Measurements from ENCODE around the gene MCUB. TPM values are rescaled to one million over a fixed set of nuclear protein-coding genes. Genes with fewer than 3 reads are reported as not detected.
A peak's percentile ranks its signal among the peaks of the same experiment; 100 is the strongest.
"Not testable (repeated sequence)": the region's sequence is repeated elsewhere in the genome, so short reads cannot be mapped to it uniquely, and the experiment has no call there.

MCUB gene
- polyA plus RNA-seq, 1 donor, result 10.7 TPM

DNA sequence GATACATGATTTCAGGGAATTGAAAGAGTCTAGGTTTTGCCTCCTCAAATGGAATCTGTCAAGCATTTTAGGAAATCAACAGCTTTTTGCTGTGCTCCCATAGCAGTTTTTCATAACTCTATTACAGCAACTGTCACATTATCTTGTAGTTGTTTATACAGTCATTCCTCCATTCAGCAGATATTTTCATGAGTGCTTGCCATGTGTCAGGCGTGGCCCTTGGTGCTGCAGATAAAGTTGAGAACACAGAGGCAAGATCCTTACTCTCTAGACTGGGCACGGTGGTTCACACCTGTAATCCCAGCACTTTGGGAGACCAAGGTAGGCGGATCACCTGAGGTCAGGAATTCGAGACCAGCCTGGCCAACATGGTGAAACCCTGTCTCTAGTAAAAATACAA is 67.3 kb downstream of the MCUB start:
- no peak for DNase-seq

DNA sequence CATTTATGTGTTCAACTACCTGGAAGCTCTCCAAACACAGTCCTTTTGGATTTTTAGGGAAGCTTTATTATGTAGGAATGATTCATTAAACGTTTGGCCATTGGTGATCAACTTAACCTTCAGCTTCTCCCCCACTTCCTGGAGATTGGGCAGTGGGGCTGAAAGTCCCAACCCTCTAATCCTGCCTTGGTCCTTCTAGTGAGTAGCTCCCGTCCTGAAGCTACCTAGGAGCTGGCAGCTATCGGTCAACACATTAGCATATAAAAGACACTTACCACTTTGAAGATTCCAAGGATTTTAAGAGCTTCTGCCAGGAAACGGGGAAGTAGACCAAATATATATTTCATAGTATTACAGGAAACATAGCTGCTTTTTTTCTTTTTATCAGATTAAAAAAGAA is 69.7 kb downstream of the MCUB start:
- DNase-seq, result no peak

DNA sequence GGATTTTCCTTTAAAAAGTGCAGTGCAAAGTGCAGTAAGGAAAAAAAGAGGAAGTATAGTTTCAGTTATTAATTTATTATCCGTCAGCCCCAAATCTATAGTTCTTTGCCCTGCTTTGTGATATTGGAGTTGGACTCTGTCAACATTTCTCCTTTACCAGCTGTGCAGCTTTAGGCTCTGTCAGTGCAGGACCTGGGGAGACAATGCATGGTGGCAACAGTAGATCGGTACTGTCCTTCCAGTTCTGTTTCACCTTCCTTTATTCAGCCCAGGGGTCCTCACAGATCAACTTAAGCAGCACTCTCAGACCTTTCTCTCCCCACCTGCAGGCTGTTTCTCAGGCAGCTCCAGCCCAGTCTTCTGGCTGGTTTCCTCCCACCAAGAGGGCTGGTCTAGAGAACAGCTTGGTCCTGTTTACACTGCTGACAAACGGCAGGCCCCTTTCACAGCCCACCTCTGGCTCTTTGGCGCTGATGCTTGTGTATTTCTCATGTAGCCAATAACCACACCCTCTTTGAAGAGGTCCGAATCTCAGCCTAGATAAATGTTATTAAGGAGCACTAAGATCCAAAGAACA is 71.6 kb downstream of the MCUB start:
- no peak for DNase-seq

DNA sequence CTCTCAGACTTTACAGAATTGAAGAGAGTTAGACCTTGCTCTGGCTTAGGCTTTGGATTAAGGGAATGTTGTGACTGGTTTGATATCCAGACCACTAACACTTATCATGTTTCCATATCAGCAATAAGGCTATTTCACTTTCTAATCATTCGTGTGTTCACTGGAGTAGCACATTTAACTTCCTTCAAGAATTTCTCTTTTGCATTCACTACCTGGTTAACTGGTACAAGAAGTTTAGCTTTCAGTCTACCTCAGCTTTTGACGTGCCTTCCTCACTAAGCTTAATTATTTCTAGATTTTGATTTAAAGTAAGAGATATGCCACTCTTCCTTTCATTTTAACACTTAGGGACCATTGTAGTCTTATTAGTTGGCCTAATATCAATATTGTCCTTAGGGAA is 80.6 kb downstream of the MCUB start:
- no peak for DNase-seq

DNA sequence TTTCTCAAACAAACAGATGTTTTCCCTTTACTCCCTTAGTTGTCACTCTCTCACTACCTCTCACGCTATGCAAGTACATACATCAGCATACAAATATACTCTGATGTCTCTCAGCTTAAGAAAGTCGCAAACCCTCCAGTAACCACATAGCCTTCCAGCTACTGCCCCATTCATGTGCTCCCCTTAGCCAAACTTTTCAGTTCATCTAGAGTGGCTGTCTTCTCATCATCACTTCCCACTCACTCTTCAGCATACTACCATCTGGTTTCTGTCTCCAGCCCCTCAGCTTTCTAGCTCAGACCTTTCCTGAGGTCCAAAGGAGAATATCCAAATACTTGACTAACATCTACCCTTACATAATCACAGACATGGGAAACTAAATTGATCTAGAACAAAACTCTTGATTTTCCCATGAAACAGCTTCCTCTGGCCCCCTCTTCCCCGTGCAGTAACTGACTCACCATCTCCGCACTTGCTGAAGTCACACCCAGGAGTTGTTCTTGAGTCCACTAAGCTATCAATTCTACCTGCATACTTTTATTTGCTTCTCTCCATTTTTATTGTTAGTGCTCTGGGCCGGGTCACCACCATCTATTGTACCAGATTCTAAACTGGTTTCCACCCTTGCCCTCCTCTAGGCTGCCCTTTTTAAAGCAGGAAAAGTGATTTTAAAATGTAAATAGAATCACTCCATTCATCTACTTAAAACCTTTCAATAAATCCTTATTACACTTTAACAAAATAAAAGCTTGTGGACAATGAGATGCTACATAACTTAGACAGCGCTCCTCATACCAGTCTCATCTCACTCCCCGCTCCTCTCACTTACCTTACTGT is 86.0 kb downstream of the MCUB start:
- no peak for DNase-seq

DNA sequence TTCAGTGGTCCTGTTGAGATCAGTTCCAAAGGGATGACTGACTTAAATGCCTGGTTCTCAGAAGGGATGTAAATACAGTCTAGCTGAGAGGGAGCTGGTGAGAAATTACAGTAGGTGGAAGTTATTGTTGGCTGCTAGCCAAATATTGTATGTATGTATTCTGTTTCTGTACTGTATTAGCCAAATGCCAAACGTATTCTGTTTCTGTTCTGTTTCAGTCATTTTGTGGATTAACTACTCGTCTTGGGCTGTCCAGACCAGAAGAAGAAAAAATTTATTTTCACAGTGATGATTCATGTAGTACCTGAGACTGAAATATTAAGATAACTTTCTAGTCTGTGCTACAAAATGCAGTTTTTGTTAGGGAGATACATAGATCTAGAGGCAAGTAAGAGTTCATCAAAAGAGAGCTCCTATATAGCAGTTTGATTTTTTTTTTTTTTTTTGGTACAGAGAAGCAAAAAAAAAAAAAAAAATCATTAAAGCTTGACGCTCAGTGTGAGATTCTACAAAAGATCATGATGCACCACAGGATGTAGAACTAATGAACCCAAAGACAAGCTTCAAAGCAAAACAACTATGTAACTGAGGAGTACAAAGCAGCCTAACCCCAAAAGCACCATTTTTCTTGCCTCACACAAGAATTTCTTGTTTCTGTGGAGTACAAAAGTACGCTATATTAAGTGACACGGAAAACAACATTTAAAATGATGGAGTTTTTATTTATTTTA is 88.4 kb downstream of the MCUB start:
- no peak for DNase-seq

DNA sequence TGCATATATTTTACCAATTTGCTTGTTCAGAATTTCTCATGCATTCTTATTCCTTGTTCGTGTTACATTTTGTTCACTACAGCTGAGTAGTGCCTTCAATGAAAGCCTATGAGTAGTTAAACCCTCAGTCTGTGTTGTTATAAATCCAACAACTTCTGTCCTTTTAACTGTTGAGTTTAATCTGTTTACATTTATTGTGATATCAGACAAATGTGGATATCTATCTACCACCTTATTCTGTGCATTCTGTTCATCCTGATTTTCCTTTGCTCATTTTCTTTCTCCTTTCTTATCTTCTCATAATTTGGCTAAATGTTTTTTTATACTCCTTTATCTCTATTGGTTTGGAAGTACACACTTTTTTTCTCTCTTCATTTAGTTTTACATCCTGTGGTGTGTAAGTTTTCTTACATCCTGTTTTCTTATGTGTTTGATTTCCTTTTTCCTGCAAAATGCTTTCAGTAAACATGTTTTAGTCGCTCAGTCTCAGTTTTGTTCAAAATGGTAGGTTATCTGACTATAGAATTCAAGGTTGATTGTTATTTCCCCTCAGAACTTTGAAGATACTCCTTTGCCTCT is 89.0 kb downstream of the MCUB start:
- DNase-seq, result no peak

DNA sequence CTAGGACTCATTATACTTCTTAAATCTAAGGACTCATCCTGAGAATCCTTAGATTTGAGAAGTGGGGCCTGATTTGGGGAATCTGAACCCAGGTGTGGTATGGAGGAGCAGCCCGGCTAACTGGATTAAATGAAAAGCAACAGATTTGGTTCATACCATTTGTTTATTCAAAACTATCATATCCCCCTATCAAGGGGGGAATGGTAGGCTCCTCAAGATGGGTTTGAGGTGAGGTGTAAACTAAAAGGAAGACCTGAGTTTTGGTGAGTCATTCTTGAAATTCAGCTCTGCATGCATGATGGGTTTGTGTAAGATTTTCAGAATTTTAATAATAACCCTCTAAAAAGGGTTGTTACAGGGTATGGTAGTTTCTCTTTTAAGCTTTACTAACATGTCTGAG is 89.8 kb downstream of the MCUB start:
- DNase-seq, result no peak

DNA sequence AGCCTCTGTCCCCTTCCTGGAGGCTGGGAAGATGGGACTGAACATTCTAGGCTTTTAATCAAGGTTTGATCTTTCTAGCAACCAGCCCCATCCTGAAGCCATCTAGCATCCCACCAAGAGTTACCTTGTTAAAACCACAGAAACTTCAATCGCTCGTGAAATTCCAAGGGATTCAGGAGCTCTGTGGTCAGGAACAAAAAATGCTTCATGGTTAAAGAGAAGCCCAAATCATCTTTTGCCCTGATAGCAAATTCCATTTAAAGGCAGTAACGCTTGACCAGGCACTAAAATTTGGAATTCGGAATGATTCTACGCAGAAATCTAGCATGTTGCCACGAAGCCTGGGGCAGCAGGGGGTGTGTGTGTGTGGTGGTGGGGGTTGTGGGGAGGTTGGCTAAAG is 95.3 kb downstream of the MCUB start:
- no peak for DNase-seq

DNA sequence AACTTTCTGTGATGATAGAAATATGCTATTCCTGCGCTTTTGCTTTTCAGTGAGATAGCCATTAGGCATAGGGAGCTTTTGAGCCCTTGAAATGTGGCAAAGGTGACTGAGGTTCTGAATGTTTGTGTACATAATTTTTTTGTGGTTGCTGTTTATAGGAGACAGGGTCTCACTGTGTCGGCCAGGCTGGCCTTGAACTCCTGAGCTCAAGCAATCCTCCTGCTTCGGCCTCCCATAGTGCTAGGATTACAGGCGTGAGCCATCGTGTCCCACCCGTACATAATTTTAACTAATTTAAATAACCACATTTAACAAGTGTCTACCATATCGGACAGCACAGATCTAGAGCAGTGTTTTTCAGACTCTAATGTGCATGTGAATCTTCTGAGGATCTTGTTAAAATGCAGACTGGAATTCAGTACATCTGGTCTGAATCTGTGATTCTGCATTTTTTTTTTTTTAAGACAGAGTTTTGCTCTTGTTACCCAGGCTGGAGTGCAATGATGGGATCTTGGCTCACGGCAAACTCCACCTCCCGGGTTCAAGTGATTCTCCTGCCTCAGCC is 97.9 kb downstream of the MCUB start:
- DNase-seq, result no peak

DNA sequence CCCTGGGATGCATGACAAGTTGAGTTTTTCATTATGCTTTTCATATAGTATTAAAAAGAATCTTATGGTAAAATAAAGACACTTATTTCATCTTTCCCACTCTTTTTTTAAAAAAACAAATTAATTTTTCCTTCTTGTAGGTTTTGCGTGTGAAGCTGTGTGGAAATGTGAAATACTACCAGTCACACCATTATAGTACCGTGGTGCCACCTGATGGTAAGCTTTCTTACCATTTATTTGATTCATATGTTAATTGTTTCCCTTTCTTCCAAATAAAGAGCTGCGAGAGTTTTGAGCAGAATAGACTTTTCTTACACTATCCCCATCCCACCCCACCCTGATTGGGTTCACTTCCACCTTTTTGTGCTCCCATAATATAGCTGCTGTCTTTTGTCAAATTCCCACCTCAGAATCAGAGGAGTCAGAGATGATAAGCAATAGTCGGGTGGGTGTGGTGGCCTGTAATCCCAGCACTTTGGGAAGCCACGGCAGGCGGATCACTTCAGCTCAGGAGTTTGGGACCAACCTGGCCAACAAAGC is 98.9 kb downstream of the MCUB start:
- peak; percentile 3 for DNase-seq

DNA sequence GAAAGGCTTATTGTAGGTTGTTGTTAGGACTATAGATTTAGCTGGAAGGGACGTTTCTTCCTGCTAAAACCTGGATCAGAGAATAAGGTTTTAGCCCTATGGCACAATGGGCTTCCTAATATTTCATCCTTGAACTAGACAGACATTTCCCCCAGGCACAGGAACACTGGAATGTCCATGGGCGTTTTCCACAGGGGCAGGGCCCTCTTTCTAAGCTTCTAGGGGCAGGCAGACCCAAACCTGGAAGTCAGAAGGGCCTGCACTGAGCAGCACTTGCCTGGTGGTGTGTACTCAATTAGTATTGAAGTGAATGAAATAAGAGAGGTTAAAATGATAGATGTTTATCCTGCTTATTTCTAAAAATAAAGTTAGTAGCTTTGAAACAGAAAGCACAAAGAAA is 102.1 kb downstream of the MCUB start:
- no peak for DNase-seq

DNA sequence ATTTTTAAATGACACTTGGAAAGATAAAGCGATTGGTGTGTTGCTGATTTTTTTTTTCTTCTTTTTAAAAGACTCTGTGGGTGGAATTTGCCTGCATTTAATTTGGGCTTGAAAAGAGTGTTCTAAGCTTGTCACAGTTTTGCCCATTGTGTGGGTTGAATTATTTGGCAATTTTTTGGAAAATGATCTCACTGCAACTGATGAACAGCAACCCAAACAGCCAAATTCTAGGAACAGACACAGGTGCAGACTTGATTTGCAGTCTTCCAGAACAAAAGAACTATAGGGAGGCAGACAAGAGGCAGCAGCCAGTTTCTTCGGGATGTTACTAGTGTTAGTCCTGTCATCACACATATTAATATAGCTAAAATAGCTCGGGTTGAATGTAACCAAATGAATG is 102.7 kb downstream of the MCUB start:
- no peak for DNase-seq

DNA sequence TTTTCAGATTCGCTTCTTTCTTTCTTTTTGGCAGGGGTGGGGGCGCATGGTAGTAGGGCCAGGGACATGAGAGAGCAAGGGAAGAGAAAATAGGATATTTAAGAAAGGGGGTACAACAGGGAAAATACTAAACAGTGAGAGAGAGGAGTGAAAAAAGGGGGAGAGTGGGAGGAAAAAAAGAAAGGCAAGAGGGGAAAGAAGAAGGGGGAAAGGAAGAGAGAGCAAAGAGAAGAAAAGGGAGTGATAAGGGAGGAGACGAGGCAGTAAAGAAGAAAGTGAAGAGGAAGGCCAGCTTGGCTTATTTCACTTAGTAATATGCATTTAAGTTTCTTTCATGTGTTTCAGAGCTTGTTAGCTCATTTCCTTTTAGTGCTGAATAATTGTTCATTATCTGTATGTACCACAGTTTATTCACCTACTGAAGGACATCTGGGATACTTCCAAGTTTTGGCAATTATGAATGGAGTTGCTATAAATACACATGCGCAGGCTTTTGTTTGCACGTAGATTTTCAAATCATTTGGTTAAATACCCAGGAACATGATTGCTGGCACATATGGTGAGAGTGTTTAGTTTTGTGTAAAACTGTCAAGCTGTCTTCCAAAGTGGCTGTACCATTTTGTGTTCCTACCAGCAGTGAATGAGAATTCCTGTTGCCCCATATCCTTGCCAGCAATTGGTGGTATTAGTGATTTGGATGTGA is 105.9 kb downstream of the MCUB start:
- no peak for DNase-seq

DNA sequence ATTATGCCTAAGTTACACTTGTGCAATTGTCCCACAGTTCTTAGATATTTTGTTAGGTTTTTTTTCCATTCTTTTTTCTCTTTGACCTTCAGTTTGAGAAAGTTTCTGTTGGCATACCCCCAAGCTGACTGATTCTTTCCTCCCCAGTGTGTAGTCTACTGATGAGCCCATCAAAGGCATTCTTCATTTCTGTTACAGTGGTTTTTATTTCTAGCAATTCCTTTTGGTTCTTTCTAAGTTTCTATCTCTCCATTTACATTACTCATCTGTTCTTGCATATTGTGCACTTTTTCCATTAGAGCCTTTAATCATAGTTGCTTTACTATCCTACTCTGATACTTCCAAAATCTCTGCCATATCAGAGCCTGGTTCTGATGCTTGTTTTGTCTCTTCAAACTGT is 111.3 kb downstream of the MCUB start:
- no peak for DNase-seq

DNA sequence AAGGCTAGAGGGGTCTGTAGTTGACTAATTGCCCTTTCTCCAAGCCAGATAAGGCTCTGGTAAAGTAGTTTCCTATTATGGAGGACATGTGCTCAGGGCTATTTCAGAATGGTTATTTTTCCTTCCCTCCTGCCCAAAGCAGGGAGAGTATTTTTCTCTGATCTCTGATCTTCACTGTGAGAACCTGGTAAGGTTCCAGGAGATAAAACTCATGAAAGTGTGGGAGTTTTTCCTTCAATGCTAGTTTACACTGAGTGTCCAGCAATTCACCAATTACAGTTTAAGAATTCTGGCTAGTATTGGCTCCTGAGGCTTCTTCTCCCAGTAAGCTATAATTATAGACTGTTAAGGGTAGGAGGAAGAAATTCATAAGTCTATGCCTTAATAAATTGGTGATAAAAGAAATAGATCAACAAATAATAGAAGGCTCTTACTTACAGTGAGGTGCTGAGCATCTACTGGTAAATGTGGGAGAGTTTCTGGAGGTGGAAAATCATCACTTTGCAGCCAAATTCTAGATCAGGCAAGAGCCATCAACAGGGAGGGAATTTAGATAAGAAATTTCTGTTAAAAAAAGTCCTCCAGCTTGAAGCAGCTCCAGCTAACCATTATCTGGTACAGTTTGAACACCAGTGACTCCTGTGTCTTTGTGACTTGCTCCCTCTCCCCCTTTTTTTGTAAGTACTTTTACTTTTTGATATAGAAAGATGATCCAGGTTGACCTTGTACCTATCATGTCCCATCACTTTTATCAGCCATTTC is 112.3 kb downstream of the MCUB start:
- DNase-seq, result no peak

DNA sequence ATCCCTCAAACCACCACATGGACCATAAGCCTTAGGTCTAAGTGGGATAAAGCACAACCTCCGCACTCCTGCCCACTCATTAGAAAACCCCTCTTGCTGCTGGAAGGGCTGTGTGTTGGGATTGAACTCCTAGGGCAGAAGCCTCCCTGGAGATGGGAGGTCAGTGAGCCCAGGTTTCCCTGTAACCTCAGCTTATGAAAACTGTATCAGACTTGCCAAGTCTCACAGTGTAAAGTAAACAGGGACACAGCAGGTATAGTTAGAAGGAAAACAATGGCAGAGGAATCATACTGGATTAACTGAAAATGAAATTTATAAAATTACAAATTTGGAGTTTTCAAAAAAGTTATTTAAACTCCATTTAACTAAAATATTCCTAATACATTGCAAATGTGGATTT is 113.3 kb downstream of the MCUB start:
- DNase-seq, result no peak

DNA sequence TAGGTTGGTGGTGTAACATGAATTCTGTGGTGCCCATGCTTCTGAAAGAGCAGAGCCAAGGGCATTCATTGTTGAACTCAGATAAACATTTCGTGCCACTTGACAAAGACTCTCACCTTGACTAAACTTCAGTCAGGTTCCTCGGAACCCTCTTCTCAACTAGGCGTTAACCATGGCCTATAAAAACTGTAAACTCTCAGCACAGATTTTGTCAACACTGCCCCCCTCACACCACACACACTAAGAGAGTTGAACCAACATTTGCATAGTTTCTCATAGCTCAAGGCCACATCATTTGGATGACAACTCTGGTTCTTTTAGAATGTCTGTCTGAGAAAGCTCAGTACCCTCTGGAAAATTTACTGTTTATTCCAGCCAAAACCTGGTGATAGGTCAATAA is 115.1 kb downstream of the MCUB start:
- DNase-seq, result no peak

DNA sequence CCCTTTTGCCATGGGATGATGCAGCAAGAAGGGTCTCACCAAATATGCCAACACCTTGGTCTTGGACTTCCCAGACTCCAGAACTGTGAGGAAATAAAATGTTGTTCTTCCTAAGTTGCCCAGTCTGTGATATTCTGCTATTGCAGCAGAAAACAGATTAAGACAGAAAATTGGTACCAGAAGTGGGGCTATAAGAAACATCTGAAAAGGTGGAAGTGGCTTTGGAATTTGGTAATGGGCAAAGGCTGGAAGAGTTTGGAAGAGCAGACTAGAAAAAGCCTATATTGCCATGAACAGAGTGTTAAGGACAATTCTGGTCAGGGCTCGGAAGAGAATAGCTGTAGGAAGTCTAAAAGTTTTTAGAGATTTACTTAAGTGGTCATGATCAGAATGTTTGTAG is 115.8 kb downstream of the MCUB start:
- DNase-seq, result no peak

DNA sequence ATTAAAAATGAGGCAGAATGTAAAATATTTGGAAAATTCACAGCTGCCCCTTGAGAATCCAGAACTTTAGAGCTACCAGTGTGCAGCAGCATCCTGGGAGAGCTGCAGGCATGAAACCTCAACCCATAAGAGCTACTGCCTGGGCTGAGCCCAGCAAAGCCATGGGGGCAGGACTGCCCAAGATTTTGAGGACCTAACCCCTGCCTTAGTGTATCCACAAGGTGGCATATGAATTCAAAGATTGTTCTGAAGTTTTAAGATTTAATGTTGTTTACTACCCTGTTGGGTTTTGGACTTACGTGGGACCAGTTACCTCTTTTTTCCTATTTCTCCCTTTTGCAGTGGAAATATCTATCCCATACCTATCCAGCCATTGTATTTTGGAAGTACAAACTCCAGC is 116.8 kb downstream of the MCUB start:
- DNase-seq, result no peak

DNA sequence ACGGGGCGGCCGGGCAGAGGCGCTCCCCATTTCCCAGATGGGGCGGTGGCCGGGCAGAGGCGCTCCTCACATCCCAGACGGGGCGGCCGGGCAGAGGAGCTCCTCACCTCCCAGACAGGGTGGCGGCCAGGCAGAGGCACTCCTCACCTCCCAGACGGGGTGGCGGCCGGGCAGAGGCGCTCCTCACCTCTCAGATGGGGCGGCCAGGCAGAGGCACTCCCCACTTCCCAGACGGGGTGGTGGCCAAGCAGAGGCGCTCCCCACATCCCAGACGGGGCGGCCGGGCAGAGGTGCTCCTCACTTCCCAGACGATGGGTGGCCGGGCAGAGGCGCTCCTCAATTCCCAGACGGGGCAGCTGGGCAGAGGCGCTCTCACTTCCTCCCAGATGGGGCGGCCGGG is 118.4 kb downstream of the MCUB start:
- DNase-seq, result not testable (repeated sequence)
